ENCODE results near the gene CCR9.

Gene CCR9

GRCh38 chr3:45950686-45951600 lies 64.6 kb downstream of the CCR9 start:
- no peak for DNase-seq (ENCODE audit: extremely low read depth, low read depth)
- TF ChIP-seq CTCF (IDR thresholded peaks at IDR 0.05; ENCODE audit: low read depth, low read length, missing control alignments): no peak
- no peak overlapping the region for H3K4me3 ChIP-seq (replicated peaks; ENCODE audit: low read depth, low read length)

- TF ChIP-seq CTCF (IDR thresholded peaks at IDR 0.05; ENCODE audit: low read depth, low read length, missing control alignments): no peak
- DNase-seq (ENCODE audit: extremely low read depth, low read depth): no peak
- H3K4me3 ChIP-seq (replicated peaks; ENCODE audit: low read depth, low read length): no peak overlapping the region
These were observed 65.6 kb downstream of the CCR9 start for GRCh38 chr3:45951946-45952345.

- DNase-seq (ENCODE audit: extremely low read depth, low read depth): no peak
These were observed 66.1 kb downstream of the CCR9 start for GRCh38 chr3:45952456-45952855.

More at GRCh38 chr3:45952456-45952855, 66.1 kb downstream of the CCR9 start:
- TF ChIP-seq CTCF (IDR thresholded peaks at IDR 0.05; ENCODE audit: low read depth, low read length, missing control alignments): no peak
- H3K4me3 ChIP-seq (replicated peaks; ENCODE audit: low read depth, low read length): no peak overlapping the region

Data from HFF-Myc (cell line).